Upper lobe of left lung (tissue), 6 donors: ENCODE measurements around the gene NTN1. TPM values are rescaled to one million over a fixed set of nuclear protein-coding genes. Genes with fewer than 3 reads are reported as not detected.

Experiments used
- ATAC-seq, 2 donors: fragments of 200-7000 bp; cut with Tn5 transposase; one replicate each; pipeline ENCODE4 v1.9.1; 2022; ENCODE audit warnings: mild to moderate bottlenecking in 2 of 2, moderate library complexity in 2 of 2; ENCODE audit not compliant: low FRiP score in 2 of 2
- DNase-seq, 2 donors: peaks; one replicate each; pipeline ENCODE4 v3.0.0-alpha.2; 2019 to 2020
- H3K27ac ChIP-seq, 4 donors: fragments of 200-600 bp; sonication (generic); one replicate each; pipeline ENCODE4 v1.5.1; 2016 to 2019
- H3K27me3 ChIP-seq, 4 donors: fragments of 200-600 bp; sonication (generic); one replicate each; pipeline ENCODE4 v1.5.1; 2017 to 2019
- H3K36me3 ChIP-seq, 4 donors: fragments of 200-600 bp; sonication (generic); one replicate each; pipeline ENCODE4 v1.5.1; 2016 to 2019
- H3K4me1 ChIP-seq, 4 donors: fragments of 200-600 bp; sonication (generic); one replicate each; pipeline ENCODE4 v1.5.1; 2018 to 2019
- H3K4me3 ChIP-seq, 4 donors: fragments of 200-600 bp; sonication (generic); one replicate each; pipeline ENCODE4 v1.5.1; 2017 to 2019; ENCODE audit warnings: mild to moderate bottlenecking in 2 of 4, moderate library complexity in 1 of 4
- H3K9me3 ChIP-seq, 4 donors: fragments of 200-600 bp; sonication (generic); one replicate each; pipeline ENCODE4 v1.5.1; 2018 to 2019
- CTCF ChIP-seq, 6 experiments: fragments of 450-650 bp in 4 of 6; fragments of 200-600 bp in 2 of 6; sonication (generic) in 2 of 6; IDR thresholded peaks; one replicate each; pipeline ENCODE4 v1.5.1; 2016 to 2019; ENCODE audit warnings: antibody characterized with exemption in 6 of 6
- EP300 ChIP-seq, 4 donors: sonication (generic); formaldehyde crosslinking; IDR thresholded peaks; one replicate each; pipeline ENCODE4 v1.5.1; 2017; ENCODE audit warnings: antibody characterized with exemption in 4 of 4, control low read depth in 2 of 4
- POLR2A ChIP-seq, 4 donors: fragments of 450-650 bp; IDR thresholded peaks; one replicate each; pipeline ENCODE4 v1.5.1; 2016 to 2017; ENCODE audit warnings: antibody characterized with exemption in 4 of 4, mild to moderate bottlenecking in 2 of 4
- POLR2AphosphoS5 ChIP-seq, 2 donors: sonication (generic); formaldehyde crosslinking; IDR thresholded peaks; one replicate each; pipeline ENCODE4 v1.5.1; 2017; ENCODE audit warnings: antibody characterized with exemption in 2 of 2
- WGBS, 2 donors: methylation state at CpG; one replicate each; pipeline ENCODE4 v1.1.5; 2017 to 2018; 5-methylcytosine and 5-hydroxymethylcytosine counted together
- total RNA-seq, 6 donors: library from RNA; depleted of rRNA in 4 of 6; stranded (reverse); fragments of >200 nt in 4 of 6; gene quantifications; one replicate each; pipeline versions ENCODE4 v1.1.0 to v1.2.1, GENCODE V29; 2016 to 2021
- donor health status: DM: no; HTN: no; CAD: no; lungs with moderate emphysema.
- donor health status: DM: no; HTN: yes; CAD: no; lungs with severe emphysema.

NTN1 gene
- total RNA-seq, 6 donors from 2014 or later, result 2.6 to 9.1 (median 4.1) TPM

DNA sequence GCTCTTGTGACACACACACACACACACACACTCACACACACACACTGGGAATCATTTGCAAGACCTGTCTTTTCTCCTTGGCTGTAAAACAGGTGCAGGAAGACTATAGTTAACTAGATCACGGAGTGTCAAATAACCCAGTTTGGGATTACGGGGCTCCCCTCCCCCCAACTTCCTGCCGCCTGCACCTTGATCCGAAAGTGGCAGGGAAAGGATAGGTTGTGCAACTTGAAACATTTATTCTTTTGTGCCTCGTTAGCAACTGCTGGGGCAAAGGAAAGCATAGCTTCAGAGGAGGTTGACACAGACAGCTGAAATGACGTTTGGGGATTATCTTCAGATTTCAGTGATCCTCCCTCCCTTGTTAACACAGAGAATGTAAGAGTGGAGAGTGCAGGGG, 149.5 kb downstream of the NTN1 start:
- Histone ChIP-seq H3K4me3 (no peak overlapping the region), H3K36me3 (no peaks in the 10 kb centered on the region), H3K27me3 (no peaks in the 10 kb centered on the region), H3K4me1 (no peaks in the 10 kb centered on the region), H3K9me3 (no peaks in the 10 kb centered on the region), H3K27ac (no peak overlapping the region)
- no peak for DNase-seq
- ATAC-seq, result no peak
- 39 to 62% methylated on average over 6 of the region's 6 CpGs for WGBS, 2 donors
- TF ChIP-seq CTCF (IDR thresholded peaks at IDR 0.05) (no peak), POLR2A (IDR thresholded peaks at IDR 0.05) (no peak), POLR2AphosphoS5 (IDR thresholded peaks at IDR 0.05) (no peak), EP300 (IDR thresholded peaks at IDR 0.05) (no peak)

DNA sequence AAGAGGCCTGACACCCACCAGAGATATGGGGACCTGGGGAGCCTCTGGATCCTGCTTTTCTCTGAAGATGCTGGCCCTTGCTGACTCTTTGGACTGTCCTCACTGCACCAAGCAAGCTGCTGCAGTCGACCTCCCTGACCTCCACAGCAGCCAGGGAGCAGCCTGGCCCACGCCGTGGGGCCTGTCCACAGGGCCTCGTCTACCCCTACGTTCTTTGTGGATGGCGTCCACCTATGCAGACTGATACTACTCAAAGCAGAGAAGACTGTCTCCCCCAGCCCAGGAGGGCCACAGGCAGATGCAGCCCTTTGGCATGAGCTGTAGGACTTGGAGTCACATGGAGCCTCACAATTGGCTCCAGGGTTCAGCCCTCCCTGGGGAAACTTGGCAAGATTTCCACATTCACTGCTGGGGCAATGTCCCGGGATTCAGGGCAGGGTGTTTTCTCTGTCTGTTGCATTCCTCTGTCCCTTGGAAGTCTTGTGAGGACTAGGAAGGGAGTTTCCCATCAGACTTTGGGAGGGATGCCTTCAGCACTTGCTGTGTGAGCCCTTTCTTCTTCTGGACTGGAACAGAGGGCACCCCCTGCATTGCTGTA, 152.2 kb downstream of the NTN1 start:
- no peak overlapping the region for H3K27ac ChIP-seq
- H3K4me3 ChIP-seq, result no peak overlapping the region
- TF ChIP-seq EP300 (IDR thresholded peaks at IDR 0.05) (no peak), CTCF (IDR thresholded peaks at IDR 0.05) (no peak), POLR2A (IDR thresholded peaks at IDR 0.05) (no peak), POLR2AphosphoS5 (IDR thresholded peaks at IDR 0.05) (no peak)
- no peaks in the 10 kb centered on the region for H3K4me1 ChIP-seq
- ATAC-seq, result no peak
- H3K36me3 ChIP-seq, result no peaks in the 10 kb centered on the region
- no peak for DNase-seq
- H3K9me3 ChIP-seq, result no peaks in the 10 kb centered on the region
- WGBS, 2 donors, result 79 to 84% methylated on average over 5 of the region's 7 CpGs
- H3K27me3 ChIP-seq, result no peaks in the 10 kb centered on the region

DNA sequence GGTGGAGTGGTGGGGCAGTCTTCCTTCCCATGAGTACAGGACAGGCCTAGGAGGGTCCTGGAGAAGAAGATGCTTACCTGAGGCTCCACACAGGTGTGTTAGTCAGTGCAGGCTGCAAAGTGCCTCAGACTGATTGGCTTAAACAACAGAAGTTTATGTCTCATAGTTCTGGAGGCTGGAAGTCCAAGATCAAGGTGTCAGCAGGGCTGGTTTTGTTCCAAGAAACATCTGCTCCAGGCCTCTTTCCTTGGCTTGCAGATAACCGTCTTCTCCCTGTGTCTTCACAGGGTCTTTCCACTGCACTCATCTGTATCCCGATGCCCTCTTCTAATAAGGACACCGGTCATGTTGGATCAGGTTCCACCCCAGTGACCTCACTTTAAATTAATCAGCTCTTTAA, 153.0 kb downstream of the NTN1 start:
- Histone ChIP-seq H3K27ac (no peak overlapping the region), H3K36me3 (no peaks in the 10 kb centered on the region), H3K27me3 (no peaks in the 10 kb centered on the region), H3K4me3 (no peak overlapping the region), H3K4me1 (no peaks in the 10 kb centered on the region), H3K9me3 (no peaks in the 10 kb centered on the region)
- no peak for TF ChIP-seq EP300 (IDR thresholded peaks at IDR 0.05)
- TF ChIP-seq POLR2AphosphoS5 (IDR thresholded peaks at IDR 0.05), result no peak
- no peak for TF ChIP-seq CTCF (IDR thresholded peaks at IDR 0.05)
- no peak for TF ChIP-seq POLR2A (IDR thresholded peaks at IDR 0.05)
- 91 to 93% methylated on average over 3 of the region's 3 CpGs for WGBS, 2 donors
- DNase-seq (no peak), ATAC-seq (no peak)

- ATAC-seq (no peak), DNase-seq (peak in 1 of 2 donors; percentile 67)
- H3K4me3 ChIP-seq, result no peak overlapping the region
- H3K36me3 ChIP-seq, result no peaks in the 10 kb centered on the region
- no peaks in the 10 kb centered on the region for H3K27me3 ChIP-seq
- H3K9me3 ChIP-seq, result no peaks in the 10 kb centered on the region
- H3K4me1 ChIP-seq, result no peaks in the 10 kb centered on the region
- TF ChIP-seq EP300 (IDR thresholded peaks at IDR 0.05) (no peak), POLR2AphosphoS5 (IDR thresholded peaks at IDR 0.05) (no peak), CTCF (IDR thresholded peaks at IDR 0.05) (no peak), POLR2A (IDR thresholded peaks at IDR 0.05) (no peak)
- 85 to 87% methylated on average over 2 to 9 of the region's 9 CpGs for WGBS, 2 donors
- H3K27ac ChIP-seq, result no peak overlapping the region
Observed at GRCh38 chr17:9174779-9175574, 153.7 kb downstream of the NTN1 start.
